K562 (cell line): Measurements from ENCODE around the gene ABHD8. TPM values are rescaled to one million over a fixed set of nuclear protein-coding genes. Genes with fewer than 3 reads are reported as not detected.
A peak's percentile ranks its signal among the peaks of the same experiment; 100 is the strongest.

Source experiments
- ATAC-seq: fragments of 200-7000 bp; cut with Tn5 transposase; 3 replicates; pipeline ENCODE4 v1.9.1; 2020; ENCODE audit warnings: moderate library complexity
- BruUV-seq: library from RNA; stranded (reverse); fragments of 400-500 nt; replicated peaks from 2 replicates; lab custom pipeline; 2021; lab: Mats Ljungman, UMichigan
- CTCF ChIA-PET: fragments of 300-600 bp; formaldehyde crosslinking; extraction: SDS; loops from one replicate; lab custom pipeline; 2021; ENCODE audit warnings: low intra/inter-chr PET ratio; lab: Yijun Ruan, JAX
- POLR2A ChIA-PET: fragments of 300-600, 350-650 bp; sonication (Branson Sonifier 250); formaldehyde crosslinking; extraction: SDS; loops from one replicate; lab custom pipeline; 2021; ENCODE audit warnings: antibody characterized with exemption, inconsistent platforms; lab: Yijun Ruan, JAX
- DNase-seq, 4 experiments: peaks; one replicate each; pipeline versions ENCODE4 v3.0.0 to v3.0.0-alpha.2; 2011 to 2018; ENCODE audit warnings: low spot score in 3 of 4, mixed read lengths in 3 of 4; ENCODE audit errors: extremely low read depth in 1 of 4
- FAIRE-seq: peaks from 2 replicates; lab custom pipeline; 2011; peaks lifted over from hg19 to GRCh38; lab: Jason Lieb, UNC
- H2AFZ ChIP-seq: 2 replicates; pipeline ENCODE4 v1.6.0; 2011; ENCODE audit warnings: low read depth, low read length, control low read depth, inconsistent platforms
- H3K27ac ChIP-seq: fragments of 200-600 bp; 3 replicates; pipeline ENCODE4 v1.8.0; 2011; ENCODE audit warnings: low read depth, mild to moderate bottlenecking, control low read depth, inconsistent platforms, low read length, moderate library complexity, mixed read lengths; ENCODE audit errors: extremely low read depth
- H3K27me3 ChIP-seq, 2 experiments: fragments of 300-600 bp in 1 of 2; 2 replicates in 1 of 2; 3 replicates in 1 of 2; pipeline versions ENCODE4 v1.6.0 to v1.8.0; 2011; ENCODE audit warnings: inconsistent platforms in 2 of 2, low read length in 2 of 2, mild to moderate bottlenecking in 1 of 2, mixed read lengths in 1 of 2, moderate library complexity in 1 of 2; ENCODE audit not compliant: control insufficient read depth in 2 of 2, insufficient read depth in 2 of 2
- H3K36me3 ChIP-seq: fragments of 300-600 bp; 3 replicates; pipeline ENCODE4 v1.8.0; 2011; ENCODE audit warnings: mild to moderate bottlenecking, low read length, inconsistent platforms; ENCODE audit not compliant: control insufficient read depth, insufficient read depth
- H3K4me1 ChIP-seq, 2 experiments: fragments of 200-600 bp in 1 of 2; replicated peaks in 1 of 2; 2 replicates in 1 of 2; 3 replicates in 1 of 2; pipeline versions ENCODE4 v1.5.1 to v1.8.0; 2011; ENCODE audit warnings: inconsistent platforms in 2 of 2, low read length in 2 of 2, mild to moderate bottlenecking in 1 of 2, mixed read lengths in 1 of 2, moderate library complexity in 1 of 2; ENCODE audit not compliant: control insufficient read depth in 2 of 2, insufficient read depth in 2 of 2
- H3K4me2 ChIP-seq: 2 replicates; pipeline ENCODE4 v1.6.1; 2011; ENCODE audit warnings: low read length, control low read depth, inconsistent platforms, mixed read lengths; ENCODE audit not compliant: insufficient read depth
- H3K4me3 ChIP-seq: fragments of 200-600 bp; sonication (generic), shearing (Covaris generic); 2 replicates; pipeline ENCODE4 v1.5.1; 2016; ENCODE audit warnings: control low read depth, inconsistent platforms
- H3K79me2 ChIP-seq: fragments of 200-600 bp; 3 replicates; pipeline ENCODE4 v1.8.0; 2011; ENCODE audit warnings: low read length, inconsistent platforms; ENCODE audit not compliant: control insufficient read depth, insufficient read depth
- H3K9ac ChIP-seq, 2 experiments: 2 replicates each; pipeline versions ENCODE4 v1.6.0 to v1.6.1; 2011; ENCODE audit warnings: low read depth in 2 of 2, low read length in 2 of 2, control low read depth in 1 of 2, inconsistent platforms in 1 of 2, mild to moderate bottlenecking in 1 of 2, mixed read lengths in 1 of 2; ENCODE audit not compliant: insufficient read depth in 1 of 2
- H3K9me1 ChIP-seq: one replicate; pipeline ENCODE4 v1.6.0; 2011; ENCODE audit warnings: inconsistent platforms, mild to moderate bottlenecking, low read length, moderate library complexity; ENCODE audit not compliant: control insufficient read depth, insufficient read depth
- H3K9me3 ChIP-seq: replicated peaks from 2 replicates; pipeline ENCODE4 v1.5.1; 2011; ENCODE audit warnings: low read depth, low read length, inconsistent platforms; ENCODE audit not compliant: control insufficient read depth, insufficient read depth
- H4K20me1 ChIP-seq: replicated peaks from 2 replicates; pipeline ENCODE4 v1.6.1; 2011; ENCODE audit warnings: low read length, inconsistent platforms, mixed read lengths; ENCODE audit not compliant: control insufficient read depth, insufficient read depth
- BCOR ChIP-seq: fragments of 450-650 bp; IDR thresholded peaks from 2 replicates; pipeline ENCODE4 v1.6.1; 2016
- CEBPG ChIP-seq, 3 experiments: fragments of 200-800 bp in 1 of 3; sonication (Bioruptor generic) in 1 of 3; sonication (generic) in 1 of 3; formaldehyde crosslinking in 1 of 3; IDR thresholded peaks in 2 of 3; conservative IDR thresholded peaks in 1 of 3; 2 replicates each; pipeline versions ENCODE4 v1.6.1 to v1.8.0; 2016 to 2022; ENCODE audit warnings: missing compliant biosample characterization in 2 of 3, missing genetic modification characterization in 2 of 3, mild to moderate bottlenecking in 1 of 3, missing genetic modification reagents in 1 of 3
- GABPA ChIP-seq: fragments of 200-800 bp; sonication (Bioruptor generic); conservative IDR thresholded peaks from 2 replicates; pipeline ENCODE4 v1.6.1; 2016; ENCODE audit warnings: low read depth, missing genetic modification characterization, missing compliant biosample characterization
- MNT ChIP-seq, 2 experiments: fragments of 450-650 bp; conservative IDR thresholded peaks; 2 replicates each; pipeline ENCODE4 v1.6.1; 2017; ENCODE audit warnings: mild to moderate bottlenecking in 2 of 2, moderate library complexity in 2 of 2
- NRF1 ChIP-seq, 2 experiments: fragments of 450-650 bp; IDR thresholded peaks in 1 of 2; conservative IDR thresholded peaks in 1 of 2; 2 replicates each; pipeline ENCODE4 v1.6.1; 2014; ENCODE audit warnings: mild to moderate bottlenecking in 2 of 2
- POLR2G ChIP-seq: fragments of 200-400 bp; formaldehyde crosslinking; IDR thresholded peaks from 2 replicates; pipeline ENCODE4 v1.6.1; 2017; ENCODE audit warnings: low read depth, mild to moderate bottlenecking, antibody characterized with exemption, low read length, moderate library complexity
- SAFB ChIP-seq: fragments of 200-400 bp; formaldehyde crosslinking; IDR thresholded peaks from 2 replicates; pipeline ENCODE4 v1.6.1; 2017; ENCODE audit warnings: low read depth, low read length, borderline replicate concordance
- TAF1 ChIP-seq: IDR thresholded peaks from 2 replicates; pipeline ENCODE4 v1.6.1; 2011; ENCODE audit warnings: mild to moderate bottlenecking, low read length, moderate library complexity; ENCODE audit not compliant: insufficient read depth, control insufficient read depth, severe bottlenecking; ENCODE audit errors: extremely low read depth
- ZBTB26 ChIP-seq: fragments of 450-650 bp; formaldehyde crosslinking; IDR thresholded peaks from 2 replicates; pipeline ENCODE4 v1.4.0; 2022; ENCODE audit warnings: missing genetic modification characterization
- ZBTB7A ChIP-seq: IDR thresholded peaks from 2 replicates; pipeline ENCODE4 v1.6.1; 2011; ENCODE audit warnings: low read depth, mild to moderate bottlenecking, low read length, moderate library complexity, borderline replicate concordance; ENCODE audit not compliant: control insufficient read depth
- ZC3H4 ChIP-seq: sonication (generic); formaldehyde crosslinking; IDR thresholded peaks from 2 replicates; pipeline ENCODE4 v1.9.0; 2021; ENCODE audit warnings: missing genetic modification reagents, borderline replicate concordance
- ZFX ChIP-seq: sonication (generic); formaldehyde crosslinking; IDR thresholded peaks from 2 replicates; pipeline ENCODE4 v1.8.0; 2022; ENCODE audit warnings: mild to moderate bottlenecking, missing genetic modification reagents, moderate library complexity
- ZKSCAN8 ChIP-seq: fragments of 200-800 bp; sonication (Bioruptor generic); IDR thresholded peaks from 2 replicates; pipeline ENCODE4 v1.6.1; 2016; ENCODE audit warnings: missing genetic modification characterization, missing compliant biosample characterization
- ZNF280B ChIP-seq: fragments of 250-450 bp; sonication (Bioruptor Pico); IDR thresholded peaks from 2 replicates; pipeline ENCODE4 v1.5.1; 2021; ENCODE audit warnings: mild to moderate bottlenecking
- ZNF785 ChIP-seq: fragments of 250-450 bp; sonication (Bioruptor Pico); IDR thresholded peaks from 2 replicates; pipeline ENCODE4 v1.4.0; 2020; ENCODE audit warnings: mild to moderate bottlenecking
- WGBS: fragments of 100-300 bp; shearing (Covaris generic); methylation state at CpG from one replicate; pipeline ENCODE4 v1.1.6; 2016; ENCODE audit warnings: low coverage, mixed read lengths; ENCODE audit not compliant: insufficient coverage; ENCODE audit errors: missing lambda C conversion rate; 5-methylcytosine and 5-hydroxymethylcytosine counted together
- in situ Hi-C: fragments of 300-500 bp; cut with MboI; formaldehyde crosslinking; loops from 4 replicates; pipeline ENCODE4 v1.15.0; 2018; ENCODE audit warnings: inconsistent platforms, mixed read lengths
- intact Hi-C: fragments of 100-400 bp; cut with micrococcal nuclease; formaldehyde crosslinking; loops from 2 replicates; pipeline ENCODE4 v1.14.2; 2022
- polyA plus RNA-seq, 8 experiments: library from polyadenylated mRNA; depleted of rRNA in 4 of 8; stranded (reverse) in 5 of 8; unstranded in 3 of 8; fragments of >200 nt; fragmentation: Nextera tagmentation in 2 of 8; fragmentation: Illumina TruSeq in 1 of 8; extraction: Ambion mirVana in 2 of 8; extraction: Trizol in 1 of 8; gene quantifications; 2 replicates each; pipeline versions ENCODE4 v1.2.1 to v1.2.3, GENCODE V29; 2011 to 2014; ENCODE audit warnings: inconsistent platforms in 1 of 8, missing spikeins in 1 of 8
- total RNA-seq, 7 experiments: library from RNA; depleted of rRNA in 6 of 7; stranded (reverse); fragments of >200 nt in 6 of 7; fragmentation: Illumina TruSeq in 2 of 7; extraction: Trizol in 2 of 7; gene quantifications; 2 replicates each; pipeline versions ENCODE4 v1.2.1 to v1.2.3, GENCODE V29; 2011 to 2021; ENCODE audit warnings: low replicate concordance in 1 of 7

Gene ABHD8
- total and polyA plus RNA-seq, 9 of the 15 experiments (the other 6 are each of a cell fraction or from before 2014, with no cell fraction given) = 0.04 to 6.6 (median 2.0) TPM; not detected in 1

DNA sequence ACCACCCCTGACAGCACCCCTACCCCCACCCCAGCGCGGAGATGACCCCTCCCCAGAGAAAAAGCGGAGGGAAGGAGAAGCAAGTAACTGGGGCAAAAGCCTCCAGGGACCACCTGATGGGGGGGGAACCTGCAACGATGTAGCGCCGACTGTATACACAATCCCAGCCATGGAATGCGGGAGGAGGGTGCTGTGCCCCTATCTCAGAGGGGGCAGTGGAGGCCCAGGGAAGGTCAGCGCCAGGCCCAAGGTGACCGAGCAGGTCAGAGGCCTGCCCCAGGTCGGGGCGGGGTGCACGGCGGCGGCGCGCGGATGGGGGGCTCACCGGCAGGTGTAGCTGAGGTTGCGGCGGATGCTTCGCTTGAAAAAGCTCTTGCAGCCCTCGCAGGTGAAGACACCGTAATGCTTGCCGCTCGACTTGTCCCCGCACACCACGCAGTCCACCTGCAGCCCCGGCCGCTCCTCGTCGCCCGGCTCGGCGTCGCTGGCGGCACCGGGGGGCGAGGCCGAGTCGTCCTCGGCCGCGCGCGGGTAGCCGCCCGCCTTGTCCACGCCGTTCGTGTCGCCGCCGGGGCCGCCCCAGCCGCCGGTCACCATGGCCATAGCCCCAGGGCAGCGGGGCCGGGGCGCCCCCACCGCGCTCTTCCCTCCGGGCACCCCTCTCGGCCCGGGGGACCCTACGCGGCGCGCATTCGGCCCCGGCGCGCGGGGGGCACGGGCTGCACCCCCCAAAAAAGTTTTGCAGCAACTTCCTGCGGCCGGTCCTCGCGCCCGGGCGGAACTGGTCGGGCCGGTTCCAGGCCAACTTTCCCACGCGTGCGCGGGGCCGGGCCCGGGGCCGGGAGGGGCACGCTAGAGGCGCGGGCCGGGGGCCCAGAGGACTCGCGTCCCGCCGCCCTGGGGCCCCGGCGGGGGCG lies 58.3 kb downstream of the ABHD8 start:
- peaks cover 21% of the 10 kb centered on the region; the same call in 2 of the 3 replicates for H3K36me3 ChIP-seq
- H3K79me2 ChIP-seq = peaks cover 52% of the 10 kb centered on the region
- no peaks in the 10 kb centered on the region for H3K27me3 ChIP-seq
- no peak for ATAC-seq
- WGBS = 2% methylated on average over 64 of the region's 100 CpGs
- no peak for FAIRE-seq
- peak overlapping the region; percentile 80 for H3K4me3 ChIP-seq
- no peaks in the 10 kb centered on the region for H3K9me3 ChIP-seq
- H2AFZ ChIP-seq = 0 out of 2 replicates have a peak overlapping the region, but pooled peaks have one; percentile 16
- intact Hi-C loops (loop anchor here (5.0 kb wide), 1 partner anchor 38 kb away; no protein-coding TSS in a partner anchor), in situ Hi-C loops (no loop called here)
- DNase-seq = no peak
- peak overlapping the region; percentile 93 for H3K4me2 ChIP-seq
- no TSS peak for BruUV-seq
- ChIA-PET CTCF (interaction anchor here (0.6 kb wide), 1 partner anchor 134 kb away, joined by 3 read pairs; no protein-coding TSS in a partner anchor), POLR2A (interaction anchor here (0.6 to 11.3 kb wide), 6 partner anchors 10 to 171 kb away, joined by 3 to 129 read pairs (median 4); partner anchors contain the start of gene OCEL1)
- peak overlapping the region; percentile 65 to 91 for H3K9ac ChIP-seq
- H4K20me1 ChIP-seq = peaks cover 15% of the 10 kb centered on the region
- H3K4me1 ChIP-seq = peaks cover 45 to 88% of the 10 kb centered on the region in 2 experiments
- H3K9me1 ChIP-seq = no peaks in the 10 kb centered on the region
- H3K27ac ChIP-seq = peak overlapping the region; percentile 86
- no peak for TF ChIP-seq ZNF280B (CRISPR knock-in tag)
- peak; percentile 69; the same call in 1 of the 2 replicates for TF ChIP-seq BCOR
- TF ChIP-seq POLR2G = peak; percentile 51
- no peak for TF ChIP-seq ZNF785 (CRISPR knock-in tag)
- TF ChIP-seq ZC3H4 = peak; percentile 21; the same call in 1 of the 2 replicates
- TF ChIP-seq GABPA (tag) = peak; percentile 49
- peak; percentile 73 for TF ChIP-seq ZFX (CRISPR knock-in tag)
- peak in 1 of 2 experiments; percentile 54; a peak in 2 of 4 replicates for TF ChIP-seq NRF1 (conservative IDR thresholded peaks at IDR 0.05 in 1 of 2, IDR thresholded peaks at IDR 0.05 in 1 of 2)
- TF ChIP-seq CEBPG (CRISPR knock-in tag; IDR thresholded peaks at IDR 0.05) = no peak
- no peak for TF ChIP-seq CEBPG (tag; conservative IDR thresholded peaks at IDR 0.05 in 1 of 2, IDR thresholded peaks at IDR 0.05 in 1 of 2)
- no peak for TF ChIP-seq MNT (conservative IDR thresholded peaks at IDR 0.05)
- peak; percentile 100 for TF ChIP-seq ZKSCAN8 (CRISPR knock-in tag)
- TF ChIP-seq ZBTB7A = 0 out of 2 replicates have a peak, but pooled peaks have one; percentile 1
- peak; percentile 56 for TF ChIP-seq SAFB
- no peak for TF ChIP-seq ZBTB26 (CRISPR knock-in tag)
- peak; percentile 10 for TF ChIP-seq TAF1
